NCI-H345 treated with DMSO at 0.1 percent for 48 hours (cell line): ENCODE results near the gene AKAP8L.
"Not testable (repeated sequence)": the region's sequence is repeated elsewhere in the genome, so short reads cannot be mapped to it uniquely, and the experiment has no call there.

ENCODE experiments used
- DNase-seq: peaks from one replicate; lab custom pipeline; 2025; ENCODE audit not compliant: unreplicated experiment; lab: John Stamatoyannopoulos, UW

Gene AKAP8L

GRCh38 chr19:15390814-15391213 lies 28.0 kb downstream of the AKAP8L start:
- no peak for DNase-seq

- no peak for DNase-seq
Measured at GRCh38 chr19:15381864-15382263, 36.9 kb downstream of the AKAP8L start.

DNA sequence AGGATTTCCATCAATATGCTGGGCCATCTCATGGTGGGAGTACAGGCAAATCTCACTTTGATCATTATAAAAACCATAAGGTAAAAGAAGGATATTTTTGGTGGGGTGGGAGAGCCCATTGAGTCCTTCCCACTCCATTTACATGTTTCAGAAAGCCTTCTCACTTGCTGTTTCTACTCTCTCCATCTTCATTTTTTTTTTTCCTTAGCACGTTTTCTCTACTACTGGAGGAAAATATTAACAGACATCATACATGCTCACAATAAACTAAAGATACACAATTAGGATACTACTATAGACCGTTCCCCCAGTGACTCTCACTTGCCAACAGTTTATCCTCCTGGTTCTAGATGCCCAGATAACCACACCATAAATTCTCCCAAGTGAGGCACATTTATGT lies 37.4 kb downstream of the AKAP8L start:
- DNase-seq: no peak

GRCh38 chr19:15379999-15380647 lies 38.7 kb downstream of the AKAP8L start:
- DNase-seq: peak; percentile 25

DNA sequence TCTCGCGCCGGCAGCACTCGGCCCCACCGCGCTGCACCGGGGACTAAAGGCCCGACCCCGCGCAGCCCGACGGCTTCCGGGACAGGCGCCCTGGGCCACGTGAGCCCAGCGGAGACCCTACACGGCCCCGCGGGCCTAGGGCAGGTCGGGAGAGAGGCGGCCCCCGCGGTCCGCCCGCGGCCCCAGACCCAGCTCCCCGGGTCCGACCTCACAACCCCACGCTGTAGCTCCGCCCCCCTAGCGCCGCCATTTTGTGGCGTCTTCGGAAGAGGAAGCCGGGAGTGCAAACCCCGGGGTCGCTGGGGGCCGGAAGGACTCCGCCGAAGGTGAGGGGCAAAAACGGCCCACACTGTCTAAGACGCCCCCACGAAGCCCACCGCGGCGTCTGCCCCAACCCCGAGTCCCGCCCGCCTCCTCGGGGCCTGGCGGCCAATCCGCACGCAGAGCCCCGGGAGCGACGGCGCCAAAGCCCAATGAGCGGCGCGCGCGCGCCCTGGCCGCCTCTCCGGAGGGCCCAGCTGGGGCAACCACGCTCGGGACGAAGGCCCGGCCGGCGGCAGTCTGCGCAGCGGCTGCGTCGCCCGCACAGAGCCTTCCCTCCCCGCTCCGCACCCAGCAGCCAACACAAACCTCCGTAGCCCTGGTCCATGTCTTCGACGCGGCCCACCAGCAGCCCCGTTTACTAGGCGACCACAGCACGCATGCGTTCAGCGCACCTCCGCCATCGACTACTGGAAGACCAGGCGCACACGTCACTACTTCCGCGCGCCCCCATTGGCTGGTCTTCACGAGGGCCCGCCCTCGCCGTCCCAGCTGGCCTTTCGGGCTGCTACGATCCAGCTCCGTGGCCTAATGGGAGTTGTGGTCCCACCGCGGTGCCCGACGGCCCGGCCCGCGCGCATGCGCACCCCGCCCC lies 39.4 kb downstream of the AKAP8L start, which contains the start of gene AKAP8:
AKAP8 (minus strand) TSS at position 705 of the 916 bp plus-strand sequence; CDS start at position 649, 56 bp downstream.
- DNase-seq: peak; percentile 80

DNA sequence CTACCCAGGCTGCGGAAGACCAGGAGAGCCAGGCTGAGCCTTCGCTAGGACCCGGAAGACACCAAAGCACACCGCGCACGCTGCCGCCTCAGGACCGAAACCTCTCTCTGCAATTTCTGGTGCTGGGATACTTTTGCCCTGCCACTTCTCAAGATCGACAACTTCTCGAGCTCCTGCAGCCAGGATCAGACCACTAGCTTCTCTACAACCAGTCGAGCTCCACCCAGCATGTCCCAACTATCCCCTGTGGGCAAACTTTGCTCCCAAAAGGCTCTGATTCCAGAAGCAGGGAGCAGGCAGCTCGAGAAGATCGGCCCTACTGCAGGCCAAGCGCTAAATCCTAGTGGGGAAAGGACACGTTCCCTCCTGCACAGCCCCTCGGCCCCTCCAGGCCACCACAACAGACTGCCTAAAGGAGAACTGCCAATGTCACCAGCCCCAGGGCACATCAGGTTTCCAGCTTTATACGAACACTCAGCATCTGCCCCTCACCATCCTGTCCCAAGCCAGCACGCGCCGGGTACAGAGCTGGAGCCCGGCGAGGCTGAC lies 40.2 kb downstream of the AKAP8L start:
- no peak for DNase-seq

DNA sequence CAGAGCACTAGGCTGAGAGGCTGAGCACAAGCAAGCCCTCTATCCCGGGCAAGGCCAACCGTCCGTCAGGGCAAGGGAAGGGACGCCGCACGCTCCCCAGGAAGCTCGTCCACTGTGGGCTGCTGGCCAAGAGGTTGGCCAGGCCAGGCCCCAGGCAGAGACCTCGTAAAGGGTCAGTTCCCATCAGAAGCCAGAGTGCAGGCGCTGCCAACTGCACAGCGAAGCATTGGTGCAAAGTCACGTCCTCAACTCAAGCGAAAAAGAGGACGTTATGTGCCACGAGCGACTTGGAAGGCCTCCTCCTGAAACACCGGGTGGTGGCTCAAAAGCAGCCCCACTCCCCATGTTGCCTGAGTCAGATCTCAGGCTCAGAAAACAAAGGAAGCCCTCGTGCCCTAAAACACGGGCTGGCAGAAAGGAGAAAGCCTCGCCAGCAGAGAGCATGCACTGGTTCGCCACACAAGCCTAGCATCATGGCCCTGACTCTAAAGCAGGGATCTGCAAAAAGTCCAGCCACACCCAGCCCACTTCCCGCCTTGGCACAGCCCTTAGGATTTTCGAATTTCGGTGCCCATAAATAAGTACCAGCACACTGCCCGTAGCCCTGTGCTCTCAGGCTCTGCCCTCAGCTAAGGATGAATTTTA lies 43.9 kb downstream of the AKAP8L start:
- DNase-seq: no peak

DNA sequence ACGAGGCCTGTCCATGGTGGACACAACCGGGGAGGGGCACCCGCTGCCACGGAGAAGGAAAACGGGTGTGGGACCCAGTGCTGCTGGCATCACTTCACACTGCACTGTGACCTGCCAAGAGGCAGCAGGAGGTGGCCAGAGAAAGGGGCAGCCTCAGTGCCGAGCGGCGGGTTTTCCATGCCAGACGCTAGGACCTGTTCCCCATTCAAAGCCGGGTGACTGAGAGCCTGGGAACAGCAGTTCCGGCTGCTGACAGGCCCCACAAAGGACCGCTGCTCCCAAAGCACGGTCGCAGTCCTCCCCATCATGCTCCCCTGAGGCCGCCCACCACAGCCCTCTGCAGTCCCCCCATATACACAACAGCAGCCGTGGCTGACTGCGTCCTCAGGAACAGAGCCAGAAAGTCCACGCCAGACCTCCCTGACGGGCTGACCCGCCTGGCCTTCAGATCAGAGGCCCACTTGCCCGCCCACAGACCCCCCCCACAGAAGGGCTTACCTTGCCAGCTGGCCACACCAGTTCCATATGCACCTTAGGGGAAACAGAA lies 44.6 kb downstream of the AKAP8L start:
- DNase-seq: no peak

- DNase-seq: no peak
Measured at GRCh38 chr19:15373644-15374043, 45.1 kb downstream of the AKAP8L start.

DNA sequence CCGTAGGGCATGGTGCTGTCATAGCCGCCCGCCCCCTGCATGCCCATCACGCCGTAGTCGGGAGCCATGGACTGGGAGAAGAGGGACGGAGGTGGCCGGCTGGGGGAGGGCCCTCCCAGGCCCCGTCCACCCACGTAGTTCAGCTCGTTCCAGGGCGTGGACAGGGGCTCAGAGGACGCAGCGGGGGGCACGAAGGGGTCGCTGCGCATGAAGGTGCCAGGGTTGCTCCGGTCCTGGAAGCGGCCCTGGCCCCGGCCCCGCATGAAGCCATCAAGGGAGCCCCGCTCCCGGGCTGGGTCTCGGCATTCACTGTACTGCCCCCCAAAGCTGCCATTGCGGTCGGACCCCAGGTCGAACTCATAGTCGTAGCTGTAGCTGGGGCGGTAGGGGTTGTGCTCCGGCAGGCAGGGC lies 45.9 kb downstream of the AKAP8L start:
- no peak for DNase-seq

GRCh38 chr19:15372470-15372869 lies 46.3 kb downstream of the AKAP8L start:
- DNase-seq: no peak

DNA sequence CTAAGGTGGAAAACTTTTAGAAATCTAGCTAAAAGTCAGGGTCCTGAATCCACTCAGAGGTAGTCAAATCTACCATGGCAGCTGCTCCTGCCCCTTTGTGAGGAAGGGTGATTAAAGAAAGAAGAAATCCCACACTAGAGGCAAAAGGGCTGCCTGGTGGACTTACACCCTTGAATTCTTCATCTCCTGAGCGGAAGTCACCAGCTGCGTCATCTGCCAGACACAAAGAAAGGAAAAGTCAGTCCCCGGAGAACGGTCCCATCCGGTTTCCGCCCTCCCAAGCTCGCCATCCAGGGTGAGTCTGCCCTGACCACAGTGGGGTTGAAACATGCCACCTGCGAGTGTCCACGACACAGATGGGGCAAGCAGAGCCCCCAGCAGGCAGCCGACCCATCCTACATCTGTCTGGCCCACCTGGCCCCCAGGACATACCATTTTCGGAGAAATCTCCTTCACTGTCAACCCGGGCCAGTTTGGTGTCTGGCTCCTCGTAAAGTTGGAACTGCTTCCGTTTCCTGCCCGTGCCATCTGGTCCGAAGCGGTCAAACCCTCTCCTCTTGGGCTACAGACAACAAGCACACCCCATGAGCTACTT lies 46.9 kb downstream of the AKAP8L start:
- DNase-seq: no peak

DNA sequence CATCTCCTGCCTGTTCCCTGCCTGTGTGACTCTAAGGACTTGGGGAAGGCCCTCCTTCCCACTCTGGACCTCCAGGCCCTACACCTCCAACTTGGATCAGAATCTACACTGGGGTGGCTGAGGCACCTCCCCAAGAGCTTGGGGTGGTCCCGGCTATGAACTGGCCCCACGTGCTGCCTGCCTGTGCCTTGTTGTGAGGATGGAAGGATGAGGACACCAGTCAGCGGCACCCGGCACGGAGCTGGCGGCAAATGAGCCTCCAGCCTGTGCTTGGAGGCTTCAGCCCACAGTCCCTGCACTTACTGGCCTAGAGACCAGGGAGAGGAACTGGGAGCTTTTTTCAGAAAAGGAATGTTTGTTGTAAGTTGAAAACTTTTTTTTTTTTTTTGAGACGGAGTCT lies 47.7 kb downstream of the AKAP8L start:
- DNase-seq: no peak

DNA sequence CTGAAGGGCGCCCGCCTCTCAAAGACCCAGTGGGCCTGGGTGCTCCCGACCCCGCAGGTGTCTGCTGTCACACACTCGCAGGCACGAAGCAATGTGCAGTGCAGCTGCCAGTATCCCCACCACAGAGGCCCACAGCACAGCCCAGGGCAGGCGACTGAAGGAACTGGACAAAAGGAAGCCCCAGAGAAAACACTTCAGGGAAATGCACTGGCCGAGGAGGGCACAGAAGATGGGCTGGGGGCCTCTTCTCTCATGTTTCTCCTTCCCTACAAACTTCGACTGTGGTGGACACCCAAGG lies 49.2 kb downstream of the AKAP8L start:
- no peak for DNase-seq

DNA sequence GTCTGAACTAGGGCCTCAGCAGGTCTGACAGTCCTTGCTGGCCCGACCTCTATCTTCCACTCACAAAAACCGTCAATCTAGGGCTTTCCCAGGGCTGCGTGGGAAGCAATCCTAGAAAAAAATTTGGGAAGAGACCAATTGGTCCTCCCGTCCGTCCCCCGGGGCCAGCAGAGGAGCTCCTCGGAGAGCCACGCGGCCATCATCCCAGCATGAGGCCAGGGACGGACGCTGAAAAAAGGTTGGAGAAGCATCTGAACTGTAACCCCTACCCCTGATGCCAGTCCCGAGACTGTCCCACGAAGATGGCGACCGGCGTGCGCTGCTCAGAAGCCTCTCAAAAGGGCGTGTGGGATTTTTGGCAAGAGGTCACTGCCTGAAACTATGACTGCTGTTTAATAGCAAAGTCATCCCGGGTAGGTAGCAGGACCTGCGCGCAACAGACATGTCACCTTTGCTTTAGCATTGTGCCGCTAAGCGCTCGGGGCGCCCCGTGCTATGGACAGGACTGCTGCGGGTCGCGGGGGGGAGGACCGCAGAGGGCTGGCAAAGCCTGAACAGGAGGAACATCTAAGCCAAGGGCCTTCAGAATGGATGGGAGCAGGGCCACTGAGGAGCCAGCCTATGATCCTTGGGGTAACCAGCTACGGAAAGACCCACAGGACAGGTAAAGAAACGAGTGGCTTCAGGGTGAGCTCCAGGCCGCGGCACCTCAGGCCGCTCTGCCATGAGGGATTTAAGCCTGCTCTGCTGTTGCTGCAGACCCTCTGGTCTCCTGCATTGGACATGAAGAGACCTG lies 49.8 kb downstream of the AKAP8L start:
- no peak for DNase-seq

GRCh38 chr19:15368051-15368632 lies 50.6 kb downstream of the AKAP8L start:
- DNase-seq: no peak

DNA sequence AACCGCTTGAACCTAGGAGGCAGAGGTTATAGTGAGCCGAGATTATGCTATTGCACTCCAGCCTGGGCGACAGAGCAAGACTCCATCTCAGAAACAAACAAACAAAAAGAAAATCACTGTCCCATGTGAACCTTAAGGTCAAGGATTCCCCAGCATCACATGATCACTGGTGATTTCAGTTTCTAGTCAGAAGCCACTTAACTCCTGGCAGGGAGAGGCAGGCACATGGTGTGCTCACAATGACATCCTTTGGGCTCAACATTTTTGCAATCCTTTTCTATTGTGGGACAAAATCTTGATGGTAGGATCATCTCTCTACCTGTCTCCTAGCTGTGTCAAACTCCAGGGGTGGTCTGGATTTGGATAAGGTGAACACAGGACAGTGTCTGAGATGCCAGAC lies 51.3 kb downstream of the AKAP8L start:
- DNase-seq: no peak

- DNase-seq: no peak
Measured at GRCh38 chr19:15365264-15365663, 53.5 kb downstream of the AKAP8L start.

GRCh38 chr19:15363791-15364190 lies 55.0 kb downstream of the AKAP8L start:
- not testable (repeated sequence) for DNase-seq

GRCh38 chr19:15363048-15363447 lies 55.7 kb downstream of the AKAP8L start:
- DNase-seq: not testable (repeated sequence)
